WTC11 (cell line): ENCODE data around the gene NCOA3. TPM values are rescaled to one million over a fixed set of nuclear protein-coding genes. Genes with fewer than 3 reads are reported as not detected.

ENCODE experiments used
- ATAC-seq: fragments of 200-7000 bp; cut with Tn5 transposase; 2 replicates; pipeline ENCODE4 v1.10.0; 2021; ENCODE audit warnings: mild to moderate bottlenecking, moderate library complexity
- CTCF ChIA-PET: fragments of 300-600 bp; sonication (Branson Sonifier 250); formaldehyde crosslinking; loops from one replicate; lab custom pipeline; 2021; ENCODE audit warnings: antibody characterized with exemption; lab: Charles Lee
- POLR2A ChIA-PET: fragments of 350-600 bp; sonication (Branson Sonifier 250); formaldehyde crosslinking; loops from one replicate; lab custom pipeline; 2021; ENCODE audit warnings: antibody characterized with exemption; lab: Charles Lee
- DNase-seq: peaks from one replicate; pipeline ENCODE4 v3.0.0; 2021; ENCODE audit warnings: low spot score
- H3K27ac Mint-ChIP-seq: 2 replicates; pipeline ENCODE4 v1.8.0; 2021; ENCODE audit warnings: mixed read lengths
- H3K27me3 Mint-ChIP-seq: 2 replicates; pipeline ENCODE4 v1.8.0; 2021; ENCODE audit warnings: low read depth, mild to moderate bottlenecking, moderate library complexity, mixed read lengths
- H3K36me3 Mint-ChIP-seq: 2 replicates; pipeline ENCODE4 v1.8.0; 2021; ENCODE audit warnings: mixed read lengths
- H3K4me1 Mint-ChIP-seq: 2 replicates; pipeline ENCODE4 v1.8.0; 2022; ENCODE audit warnings: mixed read lengths
- H3K4me3 Mint-ChIP-seq: 2 replicates; pipeline ENCODE4 v1.8.0; 2021; ENCODE audit warnings: mild to moderate bottlenecking, moderate library complexity, mixed read lengths
- H3K9me3 Mint-ChIP-seq: 2 replicates; pipeline ENCODE4 v1.8.0; 2021; ENCODE audit warnings: mixed read lengths
- AR ChIP-seq: fragments of 250-450 bp; sonication (Bioruptor Pico); IDR thresholded peaks from 2 replicates; pipeline ENCODE4 v1.9.0; 2021; ENCODE audit warnings: mild to moderate bottlenecking
- ATF1 ChIP-seq: sonication (generic); formaldehyde crosslinking; IDR thresholded peaks from 2 replicates; pipeline ENCODE4 v1.8.1; 2023; ENCODE audit warnings: mild to moderate bottlenecking, moderate library complexity, missing genetic modification reagents
- ATF2 ChIP-seq: sonication (generic); formaldehyde crosslinking; IDR thresholded peaks from 2 replicates; pipeline ENCODE4 v1.8.1; 2022; ENCODE audit warnings: low read depth, missing genetic modification reagents, borderline replicate concordance
- ATF6 ChIP-seq: sonication (generic); formaldehyde crosslinking; IDR thresholded peaks from 2 replicates; pipeline ENCODE4 v1.8.1; 2023; ENCODE audit warnings: mild to moderate bottlenecking, missing genetic modification reagents
- CBFB ChIP-seq: sonication (generic); formaldehyde crosslinking; IDR thresholded peaks from 2 replicates; pipeline ENCODE4 v1.8.1; 2022; ENCODE audit warnings: mild to moderate bottlenecking, low read depth, missing genetic modification reagents
- CREM ChIP-seq: sonication (generic); formaldehyde crosslinking; IDR thresholded peaks from 2 replicates; pipeline ENCODE4 v1.8.1; 2022; ENCODE audit warnings: mild to moderate bottlenecking, missing genetic modification reagents, moderate library complexity
- EMX1 ChIP-seq: fragments of 250-450 bp; sonication (Bioruptor Pico); IDR thresholded peaks from 2 replicates; pipeline ENCODE4 v1.8.0; 2021; ENCODE audit warnings: mild to moderate bottlenecking
- FOXJ3 ChIP-seq: sonication (generic); formaldehyde crosslinking; IDR thresholded peaks from 2 replicates; pipeline ENCODE4 v1.9.0; 2021; ENCODE audit warnings: missing genetic modification reagents, mild to moderate bottlenecking, borderline replicate concordance
- FOXP1 ChIP-seq: sonication (generic); formaldehyde crosslinking; IDR thresholded peaks from 2 replicates; pipeline ENCODE4 v1.8.0; 2022; ENCODE audit warnings: missing genetic modification reagents, mild to moderate bottlenecking, moderate library complexity, borderline replicate concordance
- GTF2I ChIP-seq: fragments of 250-450 bp; sonication (Bioruptor Pico); conservative IDR thresholded peaks from 2 replicates; pipeline ENCODE4 v1.4.0; 2021; ENCODE audit warnings: mild to moderate bottlenecking
- HMGA2 ChIP-seq: fragments of 250-450 bp; sonication (Bioruptor Pico); IDR thresholded peaks from 2 replicates; pipeline ENCODE4 v1.4.0; 2021; ENCODE audit warnings: mild to moderate bottlenecking, moderate library complexity
- NFE2L1 ChIP-seq: sonication (generic); formaldehyde crosslinking; IDR thresholded peaks from 2 replicates; pipeline ENCODE4 v1.8.1; 2023; ENCODE audit warnings: missing genetic modification reagents
- NR2C2 ChIP-seq: sonication (generic); formaldehyde crosslinking; IDR thresholded peaks from 2 replicates; pipeline ENCODE4 v1.8.0; 2022; ENCODE audit warnings: mild to moderate bottlenecking, missing genetic modification reagents
- OVOL2 ChIP-seq: fragments of 250-450 bp; sonication (Bioruptor Pico); IDR thresholded peaks from 2 replicates; pipeline ENCODE4 v1.9.0; 2021; ENCODE audit warnings: mild to moderate bottlenecking, borderline replicate concordance
- RELA ChIP-seq: sonication (generic); formaldehyde crosslinking; IDR thresholded peaks from 2 replicates; pipeline ENCODE4 v1.8.1; 2022; ENCODE audit warnings: missing genetic modification reagents, mild to moderate bottlenecking, borderline replicate concordance
- SMAD3 ChIP-seq: sonication (generic); formaldehyde crosslinking; IDR thresholded peaks from 2 replicates; pipeline ENCODE4 v1.8.0; 2022; ENCODE audit warnings: missing genetic modification reagents, mild to moderate bottlenecking, borderline replicate concordance
- STAT6 ChIP-seq: sonication (generic); formaldehyde crosslinking; conservative IDR thresholded peaks from 2 replicates; pipeline ENCODE4 v1.8.1; 2023; ENCODE audit warnings: mild to moderate bottlenecking, low read depth, missing genetic modification reagents, moderate library complexity
- TEAD1 ChIP-seq: sonication (generic); formaldehyde crosslinking; IDR thresholded peaks from 2 replicates; pipeline ENCODE4 v1.8.0; 2022; ENCODE audit warnings: mild to moderate bottlenecking, missing genetic modification reagents
- total RNA-seq: library from RNA; stranded (reverse); gene quantifications from 3 replicates; pipeline ENCODE4 v1.2.3, GENCODE V29; 2021
- TF ChIP-seq, protein P1 (sequence below): sonication (generic); formaldehyde crosslinking; IDR thresholded peaks from 2 replicates; pipeline ENCODE4 v1.8.0; 2022; ENCODE audit warnings: mild to moderate bottlenecking, missing genetic modification reagents

Gene NCOA3
- total RNA-seq, 1 experiment from 2014 or later, result 25.2 TPM

- H3K27ac Mint-ChIP-seq, result peak overlapping the region; percentile 25; the same call in 1 of the 2 replicates
- no peaks in the 10 kb centered on the region for H3K27me3 Mint-ChIP-seq
Observed at GRCh38 chr20:47531458-47531857, 29.8 kb downstream of the NCOA3 start.

More at GRCh38 chr20:47531458-47531857, 29.8 kb downstream of the NCOA3 start:
- H3K36me3 Mint-ChIP-seq, result peaks cover 13% of the 10 kb centered on the region
- peaks cover 12% of the 10 kb centered on the region for H3K4me1 Mint-ChIP-seq
- ATAC-seq (no peak), DNase-seq (no peak)
- TF ChIP-seq ATF1 (CRISPR knock-in tag) (no peak), EMX1 (CRISPR knock-in tag) (no peak), HMGA2 (no peak), SMAD3 (CRISPR knock-in tag) (no peak), CREM (CRISPR knock-in tag) (no peak), RELA (CRISPR knock-in tag) (no peak), STAT6 (CRISPR knock-in tag) (no peak), ATF6 (no peak), GTF2I (no peak), NFE2L1 (no peak), OVOL2 (CRISPR knock-in tag) (no peak), CBFB (CRISPR knock-in tag) (no peak), FOXJ3 (CRISPR knock-in tag) (no peak), NR2C2 (CRISPR knock-in tag) (no peak), ATF2 (CRISPR knock-in tag) (no peak), TEAD1 (CRISPR knock-in tag) (no peak), AR (CRISPR knock-in tag) (no peak), FOXP1 (CRISPR knock-in tag) (no peak)
- TF ChIP-seq, protein P1, sequence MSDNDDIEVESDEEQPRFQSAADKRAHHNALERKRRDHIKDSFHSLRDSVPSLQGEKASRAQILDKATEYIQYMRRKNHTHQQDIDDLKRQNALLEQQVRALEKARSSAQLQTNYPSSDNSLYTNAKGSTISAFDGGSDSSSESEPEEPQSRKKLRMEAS (CRISPR knock-in tag), result no peak
- ChIA-PET POLR2A (no interaction called here), CTCF (no interaction called here)
- H3K4me3 Mint-ChIP-seq, result no peak overlapping the region
- H3K9me3 Mint-ChIP-seq, result peaks cover 6% of the 10 kb centered on the region
